Choroid plexus epithelial cell (primary cell): ENCODE data around the gene MAT2A.
"Not testable (repeated sequence)": the region's sequence is repeated elsewhere in the genome, so short reads cannot be mapped to it uniquely, and the experiment has no call there.

ENCODE experiments used
- DNase-seq: peaks from one replicate; pipeline ENCODE4 v3.0.0-alpha.2; 2010; ENCODE audit warnings: low read depth
- H3K4me3 ChIP-seq: 2 replicates; pipeline ENCODE4 v1.5.1; 2011; ENCODE audit warnings: low read depth, mild to moderate bottlenecking, control low read depth, low read length, moderate library complexity
- TF ChIP-seq, protein P1 (sequence below): conservative IDR thresholded peaks from 2 replicates; pipeline ENCODE4 v1.5.1; 2011; ENCODE audit warnings: low read depth, mild to moderate bottlenecking, control low read depth, inconsistent platforms, low read length, moderate library complexity

Gene MAT2A

DNA sequence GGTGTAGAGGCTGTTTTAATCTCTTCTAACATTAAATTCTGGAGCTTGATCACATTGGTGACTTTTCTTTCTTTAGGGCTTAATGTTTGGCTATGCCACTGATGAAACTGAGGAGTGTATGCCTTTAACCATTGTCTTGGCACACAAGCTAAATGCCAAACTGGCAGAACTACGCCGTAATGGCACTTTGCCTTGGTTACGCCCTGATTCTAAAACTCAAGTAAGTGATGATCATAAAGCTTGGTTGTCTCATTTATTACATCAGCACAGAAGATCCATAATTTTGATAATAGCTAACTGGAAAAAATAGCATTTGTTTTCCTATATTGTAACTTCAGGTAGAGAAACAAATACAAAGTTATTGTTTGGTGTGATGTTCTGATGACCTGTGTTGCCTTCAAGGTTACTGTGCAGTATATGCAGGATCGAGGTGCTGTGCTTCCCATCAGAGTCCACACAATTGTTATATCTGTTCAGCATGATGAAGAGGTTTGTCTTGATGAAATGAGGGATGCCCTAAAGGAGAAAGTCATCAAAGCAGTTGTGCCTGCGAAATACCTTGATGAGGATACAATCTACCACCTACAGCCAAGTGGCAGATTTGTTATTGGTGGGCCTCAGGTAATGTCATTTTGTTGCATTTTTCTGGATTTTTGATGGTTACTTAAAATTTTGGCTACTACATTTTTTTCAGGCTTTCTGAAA, 2.9 kb downstream of the MAT2A start:
- no peak for DNase-seq
- H3K4me3 ChIP-seq = peak overlapping the region; percentile 98
- TF ChIP-seq, protein P1, sequence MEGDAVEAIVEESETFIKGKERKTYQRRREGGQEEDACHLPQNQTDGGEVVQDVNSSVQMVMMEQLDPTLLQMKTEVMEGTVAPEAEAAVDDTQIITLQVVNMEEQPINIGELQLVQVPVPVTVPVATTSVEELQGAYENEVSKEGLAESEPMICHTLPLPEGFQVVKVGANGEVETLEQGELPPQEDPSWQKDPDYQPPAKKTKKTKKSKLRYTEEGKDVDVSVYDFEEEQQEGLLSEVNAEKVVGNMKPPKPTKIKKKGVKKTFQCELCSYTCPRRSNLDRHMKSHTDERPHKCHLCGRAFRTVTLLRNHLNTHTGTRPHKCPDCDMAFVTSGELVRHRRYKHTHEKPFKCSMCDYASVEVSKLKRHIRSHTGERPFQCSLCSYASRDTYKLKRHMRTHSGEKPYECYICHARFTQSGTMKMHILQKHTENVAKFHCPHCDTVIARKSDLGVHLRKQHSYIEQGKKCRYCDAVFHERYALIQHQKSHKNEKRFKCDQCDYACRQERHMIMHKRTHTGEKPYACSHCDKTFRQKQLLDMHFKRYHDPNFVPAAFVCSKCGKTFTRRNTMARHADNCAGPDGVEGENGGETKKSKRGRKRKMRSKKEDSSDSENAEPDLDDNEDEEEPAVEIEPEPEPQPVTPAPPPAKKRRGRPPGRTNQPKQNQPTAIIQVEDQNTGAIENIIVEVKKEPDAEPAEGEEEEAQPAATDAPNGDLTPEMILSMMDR = no peak

DNA sequence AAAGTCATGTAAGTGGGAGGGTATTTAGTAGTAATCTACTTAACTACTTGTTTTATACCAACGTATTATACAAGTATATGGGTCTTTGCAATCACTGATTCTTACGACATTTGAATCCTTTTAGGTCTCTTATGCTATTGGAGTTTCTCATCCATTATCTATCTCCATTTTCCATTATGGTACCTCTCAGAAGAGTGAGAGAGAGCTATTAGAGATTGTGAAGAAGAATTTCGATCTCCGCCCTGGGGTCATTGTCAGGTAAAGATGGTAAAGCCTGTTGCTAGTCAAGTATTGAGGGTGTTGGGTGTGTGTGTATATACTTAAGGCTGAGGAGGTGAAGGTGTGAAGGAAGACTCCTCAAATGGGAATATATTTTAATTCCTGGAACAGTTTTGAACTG, 3.8 kb downstream of the MAT2A start:
- H3K4me3 ChIP-seq = no peak overlapping the region
- TF ChIP-seq, protein P1 = no peak
- no peak for DNase-seq

DNA sequence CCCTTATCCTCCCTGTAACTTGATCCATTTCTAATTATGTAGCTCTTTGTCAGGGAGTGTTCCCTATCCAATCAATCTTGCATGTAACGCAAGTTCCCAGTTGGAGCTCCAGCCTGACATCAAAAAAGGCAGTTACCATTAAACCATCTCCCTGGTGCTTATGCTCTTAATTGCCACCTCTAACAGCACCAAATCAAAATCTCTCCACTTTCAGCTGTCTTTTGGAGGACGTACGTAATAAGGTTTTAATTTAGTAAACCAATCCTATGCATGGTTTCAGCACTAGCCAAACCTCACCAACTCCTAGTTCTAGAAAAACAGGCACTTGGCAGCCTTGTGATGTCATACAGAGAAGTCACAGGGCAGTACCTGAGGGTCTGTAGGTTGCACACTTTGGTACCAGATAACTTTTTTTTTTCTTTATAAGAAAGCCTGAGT, 5.3 kb downstream of the MAT2A start:
- not testable (repeated sequence) for H3K4me3 ChIP-seq, DNase-seq

DNA sequence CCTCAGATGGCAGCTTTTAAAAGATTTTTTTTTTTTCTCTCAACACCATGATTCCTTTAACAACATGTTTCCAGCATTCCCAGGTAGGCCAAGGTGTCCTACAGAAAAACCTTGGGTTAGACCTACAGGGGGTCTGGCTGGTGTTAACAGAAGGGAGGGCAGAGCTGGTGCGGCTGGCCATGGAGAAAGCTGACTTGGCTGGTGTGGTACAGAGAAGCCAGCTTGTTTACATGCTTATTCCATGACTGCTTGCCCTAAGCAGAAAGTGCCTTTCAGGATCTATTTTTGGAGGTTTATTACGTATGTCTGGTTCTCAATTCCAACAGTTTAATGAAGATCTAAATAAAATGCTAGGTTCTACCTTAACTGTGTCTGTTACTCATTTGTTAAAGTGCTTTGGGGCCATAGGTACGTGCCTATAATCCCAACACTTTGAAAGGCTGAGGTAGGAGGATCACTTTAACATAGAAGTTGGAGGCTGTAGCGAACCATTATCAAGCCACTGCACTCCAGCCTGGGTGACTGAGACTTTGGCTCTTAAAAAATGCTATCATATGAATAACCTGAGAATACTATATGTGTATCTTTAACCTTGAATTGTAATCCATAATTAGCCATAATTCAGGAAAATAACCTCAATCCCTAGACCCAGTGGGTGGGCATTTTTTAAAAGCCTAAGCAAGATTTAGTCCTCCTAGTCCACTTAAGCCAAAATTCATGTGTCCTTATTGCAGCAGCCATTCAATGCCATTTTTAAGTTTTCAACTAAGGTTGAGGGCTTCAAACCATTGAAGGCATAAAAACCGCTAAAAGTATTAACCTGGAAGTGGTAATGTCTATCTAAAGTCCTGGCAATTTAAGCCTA, 6.2 kb downstream of the MAT2A start:
- DNase-seq = not testable (repeated sequence)

DNA sequence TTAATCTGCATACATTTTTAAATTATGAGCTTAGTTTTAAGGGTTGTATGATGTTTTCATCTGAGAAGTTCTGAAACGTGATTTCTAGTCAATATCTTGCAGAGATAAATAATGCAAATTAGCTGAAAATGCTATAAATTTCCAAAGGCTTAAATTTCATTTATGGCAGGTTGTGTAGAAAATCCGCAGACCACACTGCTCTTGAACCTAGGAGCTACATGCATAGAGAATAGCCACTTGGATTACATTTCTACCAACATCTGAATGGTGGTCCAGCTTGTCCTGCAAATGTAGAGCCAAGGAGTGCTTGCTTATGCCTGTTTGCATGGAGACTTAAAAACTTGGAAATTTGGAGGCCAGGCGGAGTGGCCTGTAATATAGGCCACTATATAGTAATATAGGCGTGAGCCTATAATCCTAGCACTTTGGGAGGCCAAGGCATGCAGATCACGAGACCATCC, 6.8 kb downstream of the MAT2A start:
- TF ChIP-seq, protein P1 = no peak
- DNase-seq = no peak

More for the DNA sequence above, 6.2 kb downstream of the MAT2A start:
- not testable (repeated sequence) for H3K4me3 ChIP-seq

DNA sequence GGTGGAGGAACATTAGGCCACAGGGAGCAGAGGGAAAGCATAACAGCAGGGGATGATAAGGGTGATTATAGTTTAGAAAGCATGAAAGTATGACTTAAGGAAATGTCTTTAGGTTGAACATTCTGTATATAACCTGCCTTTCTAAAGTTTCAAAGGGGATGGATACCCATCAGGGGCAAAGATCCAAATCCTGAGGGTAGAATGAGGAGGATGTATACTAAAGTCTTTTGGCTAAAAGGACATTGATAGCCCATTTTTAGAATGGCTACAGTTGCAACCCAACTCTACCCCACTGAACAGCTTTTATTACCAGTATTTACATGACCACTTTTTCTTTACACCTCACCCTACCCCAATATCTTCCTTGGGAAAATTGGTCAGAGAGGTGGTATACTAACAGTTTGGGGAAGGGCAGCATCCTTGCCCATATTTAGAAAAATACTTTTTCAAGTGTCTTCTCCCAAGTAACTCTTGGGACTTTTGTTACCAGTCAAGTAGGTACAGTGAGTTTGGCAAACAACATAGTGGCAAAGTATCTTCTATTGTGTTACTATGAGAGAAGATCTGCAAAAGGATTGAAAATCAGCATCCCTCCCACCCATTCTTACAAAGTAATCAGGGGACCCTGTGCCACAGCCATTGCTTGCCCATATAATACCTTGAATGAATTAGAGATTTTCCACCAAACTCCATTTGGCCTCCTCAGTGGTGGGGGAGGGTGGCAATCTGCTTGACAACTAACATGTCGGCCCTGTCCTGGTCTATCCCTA, 8.3 kb downstream of the MAT2A start:
- no peak for DNase-seq
- H3K4me3 ChIP-seq = no peak overlapping the region
- TF ChIP-seq, protein P1 = no peak

More for the DNA sequence above, 6.8 kb downstream of the MAT2A start:
- H3K4me3 ChIP-seq = no peak overlapping the region

DNA sequence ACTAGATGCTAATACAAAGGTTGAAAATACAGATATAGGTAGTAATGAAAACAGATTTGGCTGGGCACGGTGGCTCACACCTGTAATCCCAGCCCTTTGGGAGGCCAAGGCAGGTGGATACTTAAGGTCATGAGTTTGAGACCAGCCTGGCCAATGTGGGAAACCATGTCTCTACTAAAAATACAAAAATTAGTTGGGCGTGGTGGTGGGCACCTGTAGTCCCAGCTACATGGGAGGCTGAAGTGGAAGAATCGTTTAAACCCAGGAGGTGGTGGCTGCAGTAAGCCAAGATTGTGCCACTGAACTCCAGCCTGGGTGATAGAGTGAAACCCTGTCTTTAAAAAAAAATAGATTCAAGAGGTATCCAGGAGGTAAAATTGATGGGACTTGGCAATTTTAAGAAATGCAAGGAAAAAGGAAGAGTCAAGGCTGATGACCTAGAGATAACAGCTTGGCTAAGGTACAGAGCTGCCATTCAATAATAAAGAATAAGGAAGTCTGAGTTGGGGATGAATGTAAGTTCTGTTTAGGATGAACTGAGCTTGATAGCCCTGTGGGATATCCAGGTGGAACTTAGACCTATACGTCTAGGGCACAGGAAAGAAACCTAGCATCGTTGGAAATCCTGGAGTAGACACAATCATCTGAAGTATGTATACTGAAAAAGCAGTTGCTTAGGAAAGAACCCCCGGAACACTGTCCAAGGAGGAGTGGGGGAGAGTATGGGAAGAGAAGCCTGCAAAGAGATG, 9.1 kb downstream of the MAT2A start:
- no peak overlapping the region for H3K4me3 ChIP-seq
- TF ChIP-seq, protein P1 = no peak
- DNase-seq = no peak
